GM21717 (cell line): Measurements from ENCODE around the gene PLXNA4.
"Not testable (repeated sequence)": the region's sequence is repeated elsewhere in the genome, so short reads cannot be mapped to it uniquely, and the experiment has no call there.

Source experiments
- ATAC-seq: cut with Tn5 transposase; IDR thresholded peaks from one replicate; pipeline ENCODE4 v1.9.1; 2021; ENCODE audit warnings: mild to moderate bottlenecking, moderate library complexity; ENCODE audit not compliant: unreplicated experiment

The PLXNA4 gene, protein sequence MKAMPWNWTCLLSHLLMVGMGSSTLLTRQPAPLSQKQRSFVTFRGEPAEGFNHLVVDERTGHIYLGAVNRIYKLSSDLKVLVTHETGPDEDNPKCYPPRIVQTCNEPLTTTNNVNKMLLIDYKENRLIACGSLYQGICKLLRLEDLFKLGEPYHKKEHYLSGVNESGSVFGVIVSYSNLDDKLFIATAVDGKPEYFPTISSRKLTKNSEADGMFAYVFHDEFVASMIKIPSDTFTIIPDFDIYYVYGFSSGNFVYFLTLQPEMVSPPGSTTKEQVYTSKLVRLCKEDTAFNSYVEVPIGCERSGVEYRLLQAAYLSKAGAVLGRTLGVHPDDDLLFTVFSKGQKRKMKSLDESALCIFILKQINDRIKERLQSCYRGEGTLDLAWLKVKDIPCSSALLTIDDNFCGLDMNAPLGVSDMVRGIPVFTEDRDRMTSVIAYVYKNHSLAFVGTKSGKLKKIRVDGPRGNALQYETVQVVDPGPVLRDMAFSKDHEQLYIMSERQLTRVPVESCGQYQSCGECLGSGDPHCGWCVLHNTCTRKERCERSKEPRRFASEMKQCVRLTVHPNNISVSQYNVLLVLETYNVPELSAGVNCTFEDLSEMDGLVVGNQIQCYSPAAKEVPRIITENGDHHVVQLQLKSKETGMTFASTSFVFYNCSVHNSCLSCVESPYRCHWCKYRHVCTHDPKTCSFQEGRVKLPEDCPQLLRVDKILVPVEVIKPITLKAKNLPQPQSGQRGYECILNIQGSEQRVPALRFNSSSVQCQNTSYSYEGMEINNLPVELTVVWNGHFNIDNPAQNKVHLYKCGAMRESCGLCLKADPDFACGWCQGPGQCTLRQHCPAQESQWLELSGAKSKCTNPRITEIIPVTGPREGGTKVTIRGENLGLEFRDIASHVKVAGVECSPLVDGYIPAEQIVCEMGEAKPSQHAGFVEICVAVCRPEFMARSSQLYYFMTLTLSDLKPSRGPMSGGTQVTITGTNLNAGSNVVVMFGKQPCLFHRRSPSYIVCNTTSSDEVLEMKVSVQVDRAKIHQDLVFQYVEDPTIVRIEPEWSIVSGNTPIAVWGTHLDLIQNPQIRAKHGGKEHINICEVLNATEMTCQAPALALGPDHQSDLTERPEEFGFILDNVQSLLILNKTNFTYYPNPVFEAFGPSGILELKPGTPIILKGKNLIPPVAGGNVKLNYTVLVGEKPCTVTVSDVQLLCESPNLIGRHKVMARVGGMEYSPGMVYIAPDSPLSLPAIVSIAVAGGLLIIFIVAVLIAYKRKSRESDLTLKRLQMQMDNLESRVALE (N-terminal part only)

DNA sequence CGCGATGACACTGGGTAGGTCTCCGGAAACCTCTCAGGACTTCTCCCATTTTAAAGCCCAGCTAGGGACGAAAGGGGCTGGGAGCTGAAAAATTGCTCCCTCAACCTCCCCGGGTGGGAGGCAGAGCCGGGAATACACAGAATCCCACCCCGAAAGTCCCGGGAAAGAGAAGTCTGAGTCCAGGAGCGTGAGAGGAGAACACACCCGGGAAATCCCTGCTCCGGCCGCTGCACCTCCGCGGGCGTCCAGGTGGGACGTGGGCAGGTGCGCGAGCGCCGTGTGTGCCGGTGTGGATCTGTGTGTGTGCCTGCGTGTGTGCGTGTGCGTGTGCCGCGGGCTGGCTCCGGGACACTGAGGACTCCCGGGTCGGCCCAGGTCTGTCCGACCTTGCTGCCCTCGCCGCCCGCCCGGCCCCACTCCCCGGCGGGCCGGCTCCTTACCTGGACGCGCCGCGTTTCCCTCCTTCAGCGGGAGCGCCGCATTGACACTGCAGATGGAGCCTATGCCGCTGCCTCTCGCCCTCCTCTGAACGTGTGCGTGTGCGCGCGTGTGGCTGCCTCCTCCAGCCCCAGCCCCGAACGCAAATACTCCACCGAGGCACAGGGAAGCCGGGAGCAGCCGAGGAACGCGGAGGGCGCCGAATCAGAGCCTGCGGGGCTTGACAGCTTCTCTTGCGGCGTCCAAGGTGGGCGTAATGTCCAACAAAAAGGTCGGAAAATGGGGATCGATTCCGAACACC, at the start of gene PLXNA4:
PLXNA4 (minus strand) TSS at position 489 of the 739 bp plus-strand sequence. CDS start 67,777 bp downstream, outside the sequence.
- no peak for ATAC-seq

DNA sequence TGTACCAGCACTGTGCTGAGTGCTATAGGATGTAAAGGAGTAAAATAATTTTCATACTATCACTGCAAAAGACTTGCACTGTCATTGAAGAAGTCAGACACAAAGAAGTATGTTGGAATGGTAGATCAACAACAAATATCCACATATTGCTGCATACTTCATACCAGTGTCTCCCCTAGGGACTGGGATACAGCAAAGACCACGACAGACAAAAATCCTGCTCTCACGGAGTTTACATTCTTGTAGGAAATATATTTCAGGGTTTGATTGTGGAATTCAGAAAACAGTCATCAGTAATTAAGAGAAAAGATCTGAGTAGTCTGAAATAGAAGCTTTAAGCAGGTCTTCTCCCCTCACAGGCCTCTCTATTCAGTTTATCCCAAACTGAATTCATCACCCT, 49.4 kb upstream of the PLXNA4 start:
- no peak for ATAC-seq

DNA sequence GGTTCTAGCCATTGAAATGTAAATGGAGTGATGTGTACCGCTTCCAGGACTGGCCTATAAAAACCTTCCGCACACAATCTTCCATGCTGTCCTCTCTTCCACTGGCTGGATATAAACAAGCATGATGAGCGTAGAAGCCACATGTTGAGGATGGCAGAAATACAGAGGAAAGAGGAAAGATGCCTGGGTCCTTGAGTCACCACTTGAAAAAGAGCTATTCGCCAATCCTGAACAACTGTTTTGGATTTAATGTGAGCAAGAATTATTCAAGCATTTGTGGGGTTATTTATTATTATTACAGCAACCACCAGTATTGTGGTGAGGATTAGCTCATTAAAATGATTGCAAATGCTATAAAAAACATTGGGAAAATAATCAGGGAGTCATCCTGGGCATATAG, 45.8 kb upstream of the PLXNA4 start:
- no peak for ATAC-seq

DNA sequence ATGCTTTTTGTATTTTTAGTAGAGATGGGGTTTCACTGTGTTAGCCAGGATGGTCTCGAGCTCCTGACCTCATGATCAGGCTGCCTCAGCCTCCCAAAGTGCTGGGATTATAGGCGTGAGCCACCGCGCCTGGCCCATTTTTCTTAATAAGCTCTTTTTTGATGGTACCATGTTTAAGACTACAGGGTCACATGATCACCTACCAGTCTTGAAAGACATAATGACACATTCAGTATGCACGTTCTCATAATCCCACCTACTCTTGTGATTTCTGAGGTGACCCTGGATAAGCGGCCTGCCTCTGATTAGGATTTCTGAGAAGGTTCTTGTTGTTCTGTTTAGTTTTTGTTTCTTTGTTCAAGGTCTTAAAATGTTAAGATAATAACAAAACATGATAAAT, 43.7 kb upstream of the PLXNA4 start:
- ATAC-seq, result no peak

DNA sequence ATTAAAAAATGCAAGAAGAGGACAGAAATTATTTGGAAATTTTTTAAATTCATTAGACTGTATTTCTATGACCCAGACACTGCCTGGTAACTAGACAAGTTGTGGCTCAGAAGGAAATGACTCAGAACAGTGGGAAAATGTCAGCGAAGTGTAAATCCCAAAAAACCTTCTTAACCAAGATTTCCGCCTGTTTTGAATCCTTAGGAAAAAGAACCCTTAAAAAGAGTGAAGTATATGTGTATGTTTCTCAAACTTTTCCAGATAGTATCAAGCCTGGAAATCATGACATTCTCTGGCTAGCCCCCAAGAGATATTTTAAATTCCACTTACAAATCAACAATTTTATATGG, 42.7 kb upstream of the PLXNA4 start:
- no peak for ATAC-seq

DNA sequence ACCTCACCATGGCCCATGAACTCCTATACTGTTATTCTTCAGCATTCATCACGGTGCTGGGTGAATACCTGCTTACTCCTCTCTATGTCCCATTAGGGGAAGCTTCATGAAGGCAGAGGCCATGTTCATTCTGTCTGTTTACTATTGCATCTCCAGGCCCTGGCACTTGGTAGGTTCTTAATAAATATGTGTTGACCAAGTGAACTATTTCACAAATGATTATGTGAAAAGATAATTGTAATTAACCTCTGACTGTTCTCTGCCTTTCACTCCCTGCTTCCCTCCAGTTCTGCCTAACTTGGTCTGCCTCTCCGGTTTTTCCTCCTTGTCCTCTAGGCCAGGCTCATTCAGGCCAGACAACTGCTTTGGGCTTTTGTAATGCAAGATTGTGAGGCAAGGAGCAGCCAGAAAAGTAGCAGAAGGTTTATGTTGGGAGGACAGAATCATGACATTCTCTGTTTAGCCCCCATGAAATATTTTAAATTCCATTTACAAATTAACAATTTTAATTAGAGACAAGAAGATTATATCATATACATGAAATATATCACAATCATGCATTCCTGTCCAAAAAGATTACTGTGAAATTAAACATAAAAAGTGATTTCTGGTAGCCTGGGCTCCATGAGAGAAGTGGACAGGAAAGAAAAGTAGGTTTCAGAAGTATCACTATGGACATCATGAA, 42.1 kb upstream of the PLXNA4 start:
- no peak for ATAC-seq

DNA sequence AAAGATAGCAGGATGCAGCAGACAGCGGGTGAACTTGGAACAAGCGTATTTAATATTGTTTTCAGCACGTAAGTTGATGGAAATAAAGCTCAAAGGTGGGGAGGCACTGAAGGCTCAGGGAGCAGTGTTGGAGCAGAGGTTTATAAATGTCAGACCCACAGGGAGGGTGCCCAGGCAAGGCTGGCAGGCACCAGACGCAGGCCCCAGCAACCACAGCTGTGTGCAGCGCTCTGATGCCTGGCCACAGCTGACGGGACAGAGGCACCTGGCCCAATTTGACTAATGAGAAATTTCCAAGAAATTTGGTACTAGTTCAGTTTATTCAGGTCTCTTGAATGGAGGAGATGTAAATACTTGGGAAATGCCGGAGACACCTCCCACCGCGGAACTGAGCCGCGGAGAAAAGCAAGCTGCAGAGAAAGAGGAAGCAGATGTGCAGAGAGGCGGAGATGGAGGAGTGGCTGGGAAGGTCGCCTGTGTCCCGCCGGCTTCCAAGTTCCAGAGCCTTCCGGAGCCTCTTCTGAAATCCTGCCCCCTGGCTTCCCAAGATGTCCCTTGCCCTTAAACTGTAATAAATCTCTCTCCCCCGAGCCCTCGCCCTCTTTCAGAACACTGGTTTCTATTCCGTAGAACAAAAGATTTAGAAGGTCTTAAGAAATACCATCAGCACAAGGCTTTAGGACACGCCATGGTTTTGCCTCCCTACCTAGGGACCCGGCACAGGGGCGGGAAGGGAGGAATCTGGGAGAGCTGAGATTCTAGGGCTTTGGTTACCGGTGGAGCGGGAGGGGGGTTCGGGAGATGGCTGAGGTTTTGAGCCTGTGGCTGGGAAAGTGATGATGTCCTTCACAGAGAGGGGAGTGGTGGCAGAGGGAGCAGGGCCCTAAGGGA, 38.4 kb upstream of the PLXNA4 start:
- ATAC-seq, result no peak

DNA sequence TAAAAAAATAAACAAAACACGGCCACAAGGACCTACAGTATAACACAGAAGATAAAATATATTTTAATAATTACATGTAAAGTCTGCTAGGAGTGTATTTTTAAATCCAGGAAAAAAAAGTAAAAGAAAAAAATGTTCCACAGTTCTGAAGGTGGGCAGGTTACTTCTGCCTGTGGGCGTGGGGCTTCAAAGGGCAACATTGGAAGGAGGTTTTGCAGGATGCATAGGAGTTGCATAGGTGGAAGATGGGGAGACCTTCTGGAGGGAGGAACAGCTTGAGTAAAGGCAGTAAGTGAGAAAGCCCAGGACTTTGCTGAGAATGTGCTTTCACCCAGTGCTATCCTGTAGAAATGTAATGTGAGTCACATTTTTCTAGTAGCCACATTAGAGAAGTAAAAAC, 37.5 kb upstream of the PLXNA4 start:
- ATAC-seq, result no peak

DNA sequence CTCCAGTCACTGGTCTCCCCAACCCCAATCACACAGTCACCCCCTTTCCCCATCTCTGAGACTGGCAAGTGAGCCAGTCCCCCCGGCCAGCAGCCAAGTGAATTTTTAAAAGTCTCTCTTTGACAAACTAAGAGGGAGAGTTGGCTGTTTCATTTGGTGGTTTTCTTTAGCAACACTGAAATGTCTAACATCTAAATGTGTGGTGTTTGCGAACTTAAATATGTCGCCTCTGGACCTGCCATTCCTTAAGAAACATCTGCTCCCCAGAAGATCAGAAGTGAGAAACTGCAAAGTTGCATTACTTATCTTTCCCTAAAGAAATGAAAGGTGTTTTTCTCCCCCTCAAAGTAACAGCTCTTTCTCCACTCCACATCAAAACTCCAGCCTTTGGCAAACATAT, 34.7 kb upstream of the PLXNA4 start:
- no peak for ATAC-seq

DNA sequence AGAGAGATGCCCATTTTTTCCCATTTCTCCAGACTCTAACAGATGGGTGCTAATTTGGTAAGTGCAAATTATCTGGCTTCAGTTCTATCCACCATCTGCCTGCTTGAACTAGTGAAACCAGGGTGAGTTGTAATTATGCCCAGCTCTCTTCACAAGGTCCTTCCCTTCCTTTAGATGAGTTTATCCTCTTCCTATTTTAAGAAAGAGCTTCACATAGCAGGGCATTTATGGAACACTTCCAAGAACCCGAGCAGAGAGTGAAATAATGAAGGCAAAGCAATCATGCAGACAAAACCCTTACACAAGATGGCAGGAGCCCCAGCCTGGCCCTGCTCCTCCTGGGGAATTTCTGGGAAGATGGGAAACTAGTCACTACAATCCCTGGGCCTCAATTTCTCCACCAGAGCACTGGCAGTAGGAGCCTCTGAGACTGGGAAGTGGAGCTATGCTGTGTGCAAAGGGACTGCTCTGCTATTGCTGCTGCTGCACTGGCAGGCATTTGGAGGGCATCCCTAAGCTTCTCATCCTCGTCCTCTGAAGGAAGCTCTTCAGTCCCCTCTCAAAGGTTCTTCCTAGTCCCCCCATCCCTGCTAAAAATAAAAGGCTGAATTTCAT, 33.7 kb upstream of the PLXNA4 start:
- ATAC-seq, result no peak

DNA sequence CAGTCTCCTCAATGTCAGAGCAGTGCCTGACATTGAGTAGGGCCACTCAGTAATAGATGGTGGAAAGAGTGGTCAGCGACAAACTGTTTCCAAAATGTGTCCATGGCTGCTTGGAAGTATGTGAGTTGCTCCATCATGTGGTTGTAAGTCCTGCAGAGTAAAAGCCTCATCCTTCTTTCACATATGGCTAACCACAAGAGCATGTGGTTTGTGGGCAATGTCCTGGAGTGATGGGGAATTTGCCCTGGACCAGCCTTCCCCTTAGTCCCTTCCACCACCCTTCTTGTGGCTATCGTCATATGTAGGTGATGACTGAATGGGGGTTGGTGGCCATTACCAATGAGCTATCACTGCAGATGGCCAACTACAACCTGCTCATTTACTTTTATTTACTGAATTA, 33.0 kb upstream of the PLXNA4 start:
- no peak for ATAC-seq

DNA sequence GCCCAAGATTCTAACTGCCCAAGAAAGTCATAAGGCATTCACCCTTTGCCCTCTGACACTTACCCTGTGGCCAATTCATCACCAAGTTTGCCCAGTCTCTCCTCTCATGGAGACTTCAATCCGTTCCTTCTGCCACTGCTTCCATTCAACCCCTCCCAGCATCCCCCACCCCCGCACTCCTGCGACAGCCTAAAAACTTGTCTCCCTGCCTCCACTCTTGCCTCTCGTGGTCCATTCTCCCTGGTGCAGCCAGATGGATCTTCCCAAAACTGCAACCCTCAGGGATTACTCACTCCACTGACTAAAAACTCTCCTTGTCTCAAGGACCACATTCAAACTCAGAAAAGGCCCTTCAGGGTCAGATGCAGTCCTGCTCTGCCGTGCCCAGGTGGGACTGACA, 32.3 kb upstream of the PLXNA4 start:
- ATAC-seq, result no peak

DNA sequence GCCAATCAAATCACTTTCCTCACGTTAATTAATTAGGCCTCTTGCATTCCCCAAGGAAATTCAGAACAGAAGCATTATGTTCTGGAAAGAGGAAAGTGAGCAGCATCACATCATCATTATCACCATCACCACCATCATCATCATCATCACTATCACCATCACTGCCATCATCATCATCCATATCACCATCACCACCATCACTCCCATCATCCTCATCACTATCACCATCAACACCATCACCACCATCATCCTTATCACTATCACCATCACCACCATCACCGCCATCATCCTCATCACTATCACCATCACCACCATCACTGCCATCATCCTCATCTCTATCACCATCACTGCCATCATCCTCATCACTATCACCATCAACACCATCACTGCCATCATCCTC, 31.4 kb upstream of the PLXNA4 start:
- ATAC-seq, result no peak

DNA sequence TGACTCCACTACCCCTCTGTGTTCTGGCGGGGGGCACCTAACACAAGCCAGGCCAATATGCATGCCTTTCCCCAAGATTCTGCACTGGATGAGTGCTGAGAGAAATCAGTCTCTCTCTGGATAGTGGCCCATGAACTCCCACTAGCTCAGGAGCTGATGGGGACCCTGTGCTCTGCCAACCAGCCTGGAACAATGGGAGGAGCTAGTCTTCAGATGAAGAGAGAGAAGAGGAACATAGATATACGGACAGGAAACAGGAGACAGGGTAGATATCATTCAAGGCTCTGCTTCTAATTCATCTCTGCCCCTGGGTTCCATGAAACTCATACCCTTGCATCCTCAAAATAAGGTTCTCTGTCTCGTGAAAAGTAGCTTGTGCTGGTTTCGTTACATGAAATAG, 27.9 kb upstream of the PLXNA4 start:
- ATAC-seq, result no peak

DNA sequence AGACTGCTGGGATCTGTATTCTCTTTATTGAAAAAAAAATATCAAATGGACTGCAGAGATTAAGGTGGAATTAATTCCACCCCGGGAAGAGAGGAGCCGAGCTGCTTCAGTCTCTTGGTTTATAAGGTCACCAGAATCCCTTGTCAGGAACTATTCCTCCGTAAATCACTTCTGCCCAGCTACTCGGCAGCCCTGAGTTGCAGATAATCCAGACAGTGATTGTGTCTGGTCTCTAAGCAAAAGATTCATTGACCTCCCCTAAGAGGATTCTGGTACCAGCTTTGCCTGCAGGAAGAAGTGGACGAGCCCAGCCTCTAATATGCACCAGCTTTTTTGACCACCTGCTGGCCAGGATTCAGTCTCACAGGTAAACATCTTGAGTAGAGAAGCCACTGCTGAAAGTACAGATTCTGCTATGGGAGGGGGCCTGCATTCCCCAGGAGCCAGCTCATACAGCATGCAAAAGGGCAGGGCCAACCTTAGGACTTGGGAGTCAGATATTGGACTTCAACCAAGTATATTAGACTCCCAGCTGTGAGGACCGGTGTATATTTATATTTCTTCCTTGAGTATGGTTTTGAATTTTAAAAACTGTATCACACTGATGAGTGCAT, 27.1 kb upstream of the PLXNA4 start:
- no peak for ATAC-seq

DNA sequence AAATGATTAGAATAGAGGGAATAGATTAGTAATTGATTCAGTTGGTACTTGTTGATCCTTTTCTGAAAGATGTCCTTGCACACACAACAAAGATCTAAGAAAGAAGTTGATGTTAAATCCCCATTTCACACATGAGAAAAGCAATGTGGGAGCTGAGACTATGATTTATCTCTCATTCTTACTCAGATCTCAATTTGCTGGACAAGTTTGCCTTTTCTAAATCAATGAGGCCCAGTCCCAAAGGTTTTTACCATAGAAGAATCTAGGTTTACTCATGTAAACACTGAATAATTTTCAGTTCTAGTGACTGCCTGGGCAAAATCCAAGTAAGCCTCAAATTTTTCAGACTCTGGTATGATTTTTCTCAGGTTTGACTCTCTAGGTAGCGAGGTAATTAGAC, 25.5 kb upstream of the PLXNA4 start:
- no peak for ATAC-seq

DNA sequence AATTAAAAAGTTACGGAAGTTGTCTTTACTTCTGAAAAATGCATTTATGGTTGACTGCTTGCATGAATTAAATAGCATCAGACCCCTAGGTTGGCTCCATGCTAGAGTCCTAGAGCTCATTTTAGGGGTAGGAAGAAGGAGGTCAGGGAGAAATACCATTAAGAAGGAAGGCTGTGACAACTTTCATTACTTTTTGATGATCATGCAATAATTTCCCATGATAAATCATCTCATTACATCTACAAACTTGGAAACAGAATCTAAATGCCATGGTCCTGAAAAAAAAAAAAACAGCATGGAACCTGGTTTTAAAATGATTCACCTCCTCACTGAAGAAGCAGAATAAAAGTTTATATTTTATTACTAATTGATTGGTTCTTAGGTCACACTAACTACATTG, 20.3 kb upstream of the PLXNA4 start:
- ATAC-seq, result no peak

DNA sequence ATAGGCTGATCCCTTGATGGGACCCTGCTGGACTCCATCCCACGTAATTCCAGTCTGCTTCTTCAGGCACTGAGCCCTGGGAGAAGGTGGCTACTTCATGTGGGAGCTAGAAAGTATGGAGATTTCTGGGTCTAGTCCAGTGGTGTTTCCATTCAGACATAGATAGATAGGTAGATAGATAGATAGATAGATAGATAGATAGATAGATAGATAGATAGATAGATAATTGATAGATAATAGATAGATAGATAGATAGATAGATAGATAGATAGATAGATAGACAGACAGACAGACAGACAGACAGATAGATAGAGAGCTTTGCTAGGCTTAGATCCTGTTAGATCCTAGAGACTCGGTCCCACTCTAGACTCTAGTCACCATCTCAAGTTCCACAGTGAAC, 18.5 kb upstream of the PLXNA4 start:
- not testable (repeated sequence) for ATAC-seq
